Activated T-helper 1 cell treated with anti-CD3 and anti-CD28 coated beads, Interleukin-12 subunit alpha, Interleukin-12 subunit beta, Interleukin-2, Interleukin-4 antibody, amounts not matched to agents 30 ng/mL and 10 ng/mL and 1 ng/mL, durations not matched to agents 14 hours and 24 hours and 36 hours (primary cell): Measurements from ENCODE around the gene DSG3. TPM values are rescaled to one million over a fixed set of nuclear protein-coding genes. Genes with fewer than 3 reads are reported as not detected.
"Not testable (repeated sequence)": the region's sequence is repeated elsewhere in the genome, so short reads cannot be mapped to it uniquely, and the experiment has no call there.

ENCODE experiments used
- DNase-seq: peaks from one replicate; pipeline ENCODE4 v3.0.0; 2021; ENCODE audit warnings: low spot score
- H3K27ac Mint-ChIP-seq: one replicate; pipeline ENCODE4 v1.8.0; 2021; ENCODE audit warnings: mild to moderate bottlenecking, mixed read lengths
- H3K27me3 Mint-ChIP-seq: one replicate; pipeline ENCODE4 v1.8.0; 2022; ENCODE audit warnings: mild to moderate bottlenecking, moderate library complexity, mixed read lengths; ENCODE audit not compliant: insufficient read depth
- H3K36me3 Mint-ChIP-seq: one replicate; pipeline ENCODE4 v1.8.0; 2021; ENCODE audit warnings: low read depth, mixed read lengths
- H3K4me1 Mint-ChIP-seq: one replicate; pipeline ENCODE4 v1.8.0; 2021; ENCODE audit warnings: low read depth, mixed read lengths
- H3K4me3 Mint-ChIP-seq: one replicate; pipeline ENCODE4 v1.8.0; 2021; ENCODE audit warnings: mild to moderate bottlenecking, moderate library complexity, mixed read lengths
- H3K9me3 Mint-ChIP-seq: one replicate; pipeline ENCODE4 v1.8.0; 2021; ENCODE audit warnings: mixed read lengths
- intact Hi-C: fragments of 100-400 bp; cut with micrococcal nuclease; formaldehyde crosslinking; loops from one replicate; pipeline ENCODE4 v1.15.1; 2024
- total RNA-seq: library from RNA; stranded (reverse); gene quantifications from 2 replicates; pipeline ENCODE4 v1.2.3, GENCODE V29; 2022

Gene DSG3
- total RNA-seq, 1 donor from 2014 or later, result not detected

DNA sequence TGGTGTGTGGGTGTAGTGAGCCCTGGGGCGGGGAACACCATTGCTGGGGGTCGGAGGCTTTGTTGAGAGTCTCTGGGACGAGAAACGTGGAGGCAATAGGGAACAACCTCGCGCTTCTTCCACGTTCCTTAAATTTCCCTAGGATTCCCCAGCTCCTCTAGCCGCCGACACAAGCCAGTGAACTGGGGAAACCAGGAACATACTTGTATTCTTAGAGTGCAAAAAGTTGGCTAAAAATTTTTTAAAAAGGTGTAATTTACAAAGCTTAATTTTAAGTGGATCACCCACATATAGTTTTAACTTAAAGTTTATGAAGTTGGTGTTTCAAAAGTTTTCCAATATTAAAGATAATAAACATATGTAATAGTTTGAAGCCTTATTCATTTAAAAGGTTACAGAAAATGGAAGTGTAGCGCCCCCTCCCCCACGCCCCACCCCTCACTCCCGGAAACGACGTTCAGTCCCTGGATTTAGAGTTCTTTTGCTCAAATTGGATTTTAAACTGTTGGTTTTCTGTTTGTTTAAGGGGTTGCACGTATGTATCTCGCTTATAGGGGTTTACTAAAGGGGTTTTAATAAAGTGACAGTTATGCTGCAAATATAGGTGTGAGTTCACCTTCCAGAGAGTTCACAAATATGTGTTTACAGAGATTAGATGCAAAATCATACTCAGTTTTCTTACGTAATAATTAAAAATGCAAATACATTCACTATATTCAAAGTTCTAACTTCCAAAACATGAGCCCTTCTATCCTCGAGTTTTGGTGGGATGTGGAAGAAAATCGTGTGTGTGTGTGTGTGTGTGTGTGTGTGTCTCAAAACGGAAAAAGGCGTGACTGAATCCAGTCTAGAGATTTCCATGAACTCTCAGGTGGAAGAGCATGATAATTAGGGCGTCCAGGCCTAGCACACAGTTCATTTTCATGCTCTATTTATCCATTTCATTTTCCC lies 51.3 kb downstream of the DSG3 start:
- Mint-ChIP-seq H3K4me3 (peak overlapping the region; percentile 75), H3K27ac (no peak overlapping the region), H3K27me3 (peaks cover 41% of the 10 kb centered on the region), H3K36me3 (no peaks in the 10 kb centered on the region), H3K4me1 (no peaks in the 10 kb centered on the region), H3K9me3 (no peaks in the 10 kb centered on the region)
- no peak for DNase-seq
- intact Hi-C loops, result no loop called here

DNA sequence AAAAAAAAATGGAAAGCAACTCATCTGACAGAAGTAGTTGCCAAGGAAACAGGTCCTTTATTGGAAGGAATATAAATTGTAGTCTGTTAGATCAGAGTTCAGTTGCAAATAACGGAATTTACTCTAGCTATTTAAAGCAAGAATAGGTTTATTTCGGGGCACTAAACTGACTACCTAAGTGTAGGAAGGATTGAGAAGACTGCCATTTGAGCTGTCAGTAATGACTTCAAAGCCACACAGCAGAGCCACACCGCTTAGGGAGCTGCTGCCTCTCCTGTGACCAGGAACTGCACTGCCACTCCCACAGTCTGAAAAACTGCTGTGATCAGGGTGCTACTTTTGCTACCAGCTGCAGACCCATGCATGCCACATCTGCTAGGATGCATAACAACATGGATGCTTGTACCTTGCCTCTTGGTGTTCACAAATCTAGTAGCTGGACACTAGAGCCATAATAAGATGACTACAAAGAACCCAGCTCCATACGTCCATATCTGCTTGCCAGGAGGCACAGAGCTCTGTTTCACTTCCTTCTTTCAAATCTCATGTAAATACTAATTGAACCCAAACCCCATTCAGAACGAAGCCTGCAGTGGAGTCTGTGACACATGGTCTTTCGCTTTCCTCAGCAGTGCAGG lies 52.6 kb downstream of the DSG3 start:
- Mint-ChIP-seq H3K27me3 (peaks cover 34% of the 10 kb centered on the region), H3K9me3 (no peaks in the 10 kb centered on the region), H3K36me3 (no peaks in the 10 kb centered on the region), H3K4me3 (no peak overlapping the region), H3K4me1 (no peaks in the 10 kb centered on the region), H3K27ac (no peak overlapping the region)
- no peak for DNase-seq
- intact Hi-C loops, result no loop called here

GRCh38 chr18:31503011-31503410 lies 55.5 kb downstream of the DSG3 start:
- intact Hi-C loops, result no loop called here
- Mint-ChIP-seq H3K27me3 (peaks cover 20% of the 10 kb centered on the region), H3K27ac (no peak overlapping the region), H3K4me1 (no peaks in the 10 kb centered on the region), H3K4me3 (no peak overlapping the region), H3K9me3 (no peaks in the 10 kb centered on the region), H3K36me3 (no peaks in the 10 kb centered on the region)
- DNase-seq, result no peak

DNA sequence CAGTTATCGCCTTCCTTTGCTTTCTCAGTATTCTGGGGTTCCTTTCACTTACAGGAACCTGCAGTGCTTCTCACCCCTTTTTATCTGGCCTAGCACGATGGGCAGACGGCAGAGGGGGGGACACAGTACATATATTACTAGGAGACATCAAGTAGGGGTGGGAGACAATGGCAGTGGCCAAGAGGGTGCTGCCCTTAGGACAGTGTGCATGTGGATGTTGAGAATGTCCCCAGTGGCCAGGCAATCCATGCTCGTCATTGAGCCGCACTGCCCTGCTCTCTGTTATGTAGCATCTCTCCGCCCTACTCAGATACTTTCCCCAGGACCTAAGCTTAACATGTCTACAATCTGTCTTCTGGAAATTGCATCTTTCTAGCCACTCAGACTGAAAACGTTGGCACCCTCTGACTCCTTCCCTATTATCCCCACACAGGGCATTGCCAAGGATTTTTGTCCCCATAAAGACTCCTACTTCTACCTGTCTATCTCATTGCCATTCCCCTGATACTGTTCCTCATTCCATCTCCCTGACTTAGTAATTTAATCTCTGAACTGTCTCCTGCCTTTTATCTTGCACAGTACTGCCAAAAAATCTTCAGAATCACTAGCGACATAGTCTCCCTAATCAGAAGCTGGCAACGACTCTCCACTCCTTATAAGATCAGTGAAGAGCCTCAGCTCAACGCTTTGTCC lies 57.1 kb downstream of the DSG3 start:
- no peaks in the 10 kb centered on the region for H3K4me1 Mint-ChIP-seq
- H3K27me3 Mint-ChIP-seq, result peaks cover 7% of the 10 kb centered on the region
- intact Hi-C loops, result no loop called here
- no peaks in the 10 kb centered on the region for H3K36me3 Mint-ChIP-seq
- no peaks in the 10 kb centered on the region for H3K9me3 Mint-ChIP-seq
- no peak overlapping the region for H3K27ac Mint-ChIP-seq
- no peak overlapping the region for H3K4me3 Mint-ChIP-seq
- no peak for DNase-seq

DNA sequence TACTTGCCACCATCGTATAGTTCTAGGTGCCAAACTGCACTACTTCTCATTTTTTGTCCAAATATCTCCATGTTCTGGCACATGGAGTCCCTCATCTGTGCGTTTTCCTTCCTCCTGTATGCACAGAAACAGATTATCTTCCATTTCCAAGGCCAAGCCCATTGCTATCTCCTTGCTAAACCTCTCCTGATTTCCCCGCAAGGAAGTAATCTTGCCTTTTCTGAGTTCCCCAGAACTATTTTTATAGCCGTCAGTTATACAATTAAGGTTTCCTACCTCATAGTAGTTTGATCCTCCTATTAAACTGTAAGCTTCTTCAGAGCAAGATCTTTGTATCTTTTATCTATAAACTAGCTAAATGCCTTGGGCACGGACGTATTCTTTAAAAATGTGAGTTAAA lies 57.6 kb downstream of the DSG3 start:
- intact Hi-C loops, result no loop called here
- no peak for DNase-seq
- H3K4me3 Mint-ChIP-seq, result no peak overlapping the region
- no peaks in the 10 kb centered on the region for H3K4me1 Mint-ChIP-seq
- no peak overlapping the region for H3K27ac Mint-ChIP-seq
- H3K9me3 Mint-ChIP-seq, result no peaks in the 10 kb centered on the region
- H3K36me3 Mint-ChIP-seq, result no peaks in the 10 kb centered on the region
- peaks cover 6% of the 10 kb centered on the region for H3K27me3 Mint-ChIP-seq

GRCh38 chr18:31506024-31506742 lies 58.6 kb downstream of the DSG3 start:
- Mint-ChIP-seq H3K4me1 (no peaks in the 10 kb centered on the region), H3K9me3 (no peaks in the 10 kb centered on the region), H3K27me3 (peaks cover 3% of the 10 kb centered on the region), H3K36me3 (no peaks in the 10 kb centered on the region), H3K4me3 (no peak overlapping the region), H3K27ac (no peak overlapping the region)
- DNase-seq, result no peak
- intact Hi-C loops, result no loop called here

- DNase-seq, H3K9me3 Mint-ChIP-seq, H3K27ac Mint-ChIP-seq, H3K27me3 Mint-ChIP-seq, intact Hi-C loops, H3K4me1 Mint-ChIP-seq, H3K36me3 Mint-ChIP-seq, H3K4me3 Mint-ChIP-seq: not testable (repeated sequence)
These were observed 59.6 kb downstream of the DSG3 start for GRCh38 chr18:31507124-31507523.

DNA sequence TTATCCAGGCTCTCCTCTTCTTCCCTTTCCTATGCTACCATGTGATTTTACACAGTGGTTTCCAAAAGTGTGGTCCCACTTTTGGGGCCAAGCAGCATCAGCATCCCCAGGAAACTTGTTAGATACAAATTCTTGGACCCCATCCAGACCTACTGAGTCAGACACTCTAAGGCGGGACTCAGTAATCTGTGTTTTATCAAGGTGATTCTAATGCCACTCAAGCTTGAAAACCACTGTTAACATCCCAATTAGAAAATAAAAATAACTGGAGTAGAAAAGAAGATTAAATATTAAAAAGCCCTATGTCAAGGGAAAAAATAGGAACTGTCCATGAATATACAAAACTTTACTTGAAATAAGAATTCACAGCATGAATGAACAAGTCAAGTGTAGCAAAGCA lies 61.2 kb downstream of the DSG3 start:
- no peak overlapping the region for H3K4me3 Mint-ChIP-seq
- no peaks in the 10 kb centered on the region for H3K36me3 Mint-ChIP-seq
- DNase-seq, result no peak
- no peaks in the 10 kb centered on the region for H3K4me1 Mint-ChIP-seq
- intact Hi-C loops, result no loop called here
- H3K9me3 Mint-ChIP-seq, result no peaks in the 10 kb centered on the region
- peaks cover 2% of the 10 kb centered on the region for H3K27me3 Mint-ChIP-seq
- H3K27ac Mint-ChIP-seq, result no peak overlapping the region

- Mint-ChIP-seq H3K4me3 (no peak overlapping the region), H3K36me3 (no peaks in the 10 kb centered on the region), H3K27me3 (peaks cover 2% of the 10 kb centered on the region), H3K27ac (no peak overlapping the region), H3K4me1 (no peaks in the 10 kb centered on the region), H3K9me3 (no peaks in the 10 kb centered on the region)
- intact Hi-C loops, result no loop called here
- no peak for DNase-seq
These were observed 62.0 kb downstream of the DSG3 start for GRCh38 chr18:31509571-31509970.

DNA sequence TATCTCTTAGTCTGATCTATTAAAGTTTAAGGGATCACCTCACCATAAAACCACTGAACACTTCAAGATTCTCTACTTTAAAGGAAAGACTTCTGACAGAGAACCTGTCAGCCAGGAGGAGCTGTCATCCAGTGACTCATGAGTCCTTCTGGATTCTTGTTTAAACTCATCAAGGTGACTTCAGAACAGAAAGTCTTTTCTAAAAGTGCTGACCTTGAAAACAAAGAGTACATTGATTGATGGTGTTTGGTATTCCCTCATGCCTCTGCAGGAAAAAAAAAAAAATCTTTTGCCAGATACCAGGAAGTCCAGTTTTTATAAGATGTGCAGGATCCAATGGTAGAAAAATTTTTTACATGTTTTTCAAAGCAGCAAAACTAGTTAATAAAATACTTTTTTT lies 62.8 kb downstream of the DSG3 start:
- Mint-ChIP-seq H3K9me3 (no peaks in the 10 kb centered on the region), H3K27me3 (peaks cover 2% of the 10 kb centered on the region), H3K4me1 (no peaks in the 10 kb centered on the region), H3K27ac (no peak overlapping the region), H3K4me3 (no peak overlapping the region), H3K36me3 (no peaks in the 10 kb centered on the region)
- no peak for DNase-seq
- intact Hi-C loops, result no loop called here

DNA sequence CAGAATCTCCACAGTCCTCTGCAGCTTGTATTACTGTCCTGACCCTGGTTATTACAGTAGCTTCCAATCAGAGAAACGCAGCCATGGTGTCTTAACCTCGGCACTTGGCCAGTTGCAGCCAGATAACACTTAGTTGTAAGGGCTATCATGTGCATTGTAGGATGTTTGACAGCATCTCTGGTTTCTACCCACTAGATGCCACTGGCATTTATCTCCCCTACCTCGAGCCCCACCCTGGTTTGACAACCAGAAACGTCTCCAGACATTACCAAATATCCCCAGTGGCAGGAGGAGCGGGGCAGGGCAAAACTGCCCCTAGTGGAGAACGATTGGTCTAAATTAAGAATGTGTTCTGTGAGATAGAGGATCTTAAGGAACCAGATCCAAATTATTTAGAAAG lies 63.6 kb downstream of the DSG3 start:
- H3K36me3 Mint-ChIP-seq, result no peaks in the 10 kb centered on the region
- H3K4me3 Mint-ChIP-seq, result no peak overlapping the region
- H3K27me3 Mint-ChIP-seq, result peaks cover 2% of the 10 kb centered on the region
- H3K4me1 Mint-ChIP-seq, result no peaks in the 10 kb centered on the region
- H3K27ac Mint-ChIP-seq, result no peak overlapping the region
- DNase-seq, result no peak
- intact Hi-C loops, result no loop called here
- H3K9me3 Mint-ChIP-seq, result no peaks in the 10 kb centered on the region

DNA sequence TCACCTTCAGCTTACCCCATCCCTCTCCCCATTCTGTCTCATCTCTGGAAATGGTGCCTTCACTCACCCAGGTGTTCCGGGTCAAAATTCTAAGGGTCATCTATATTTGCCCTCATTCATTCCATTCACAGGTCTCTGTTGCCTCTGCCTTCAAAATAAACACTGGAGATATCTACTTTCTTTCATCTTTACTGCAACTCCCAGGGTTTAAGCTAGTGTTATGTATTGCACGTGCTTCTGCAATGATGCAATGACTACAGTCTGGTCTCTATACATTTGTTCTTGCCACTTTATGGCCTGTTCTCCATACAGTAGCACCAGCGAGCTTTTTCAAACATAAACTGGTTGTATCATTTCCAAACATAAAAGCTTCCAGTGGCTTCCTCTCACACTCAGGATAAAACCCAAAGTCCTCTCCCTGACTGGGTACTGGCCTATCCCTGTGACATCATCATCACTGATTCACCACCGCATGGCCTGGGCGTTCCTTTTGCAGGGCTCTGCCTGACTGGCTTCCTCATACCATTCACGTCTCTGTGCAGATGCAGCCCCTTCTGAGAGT lies 64.7 kb downstream of the DSG3 start:
- intact Hi-C loops, result no loop called here
- H3K4me1 Mint-ChIP-seq, result no peaks in the 10 kb centered on the region
- DNase-seq, result no peak
- H3K27ac Mint-ChIP-seq, result no peak overlapping the region
- H3K4me3 Mint-ChIP-seq, result no peak overlapping the region
- no peaks in the 10 kb centered on the region for H3K9me3 Mint-ChIP-seq
- H3K36me3 Mint-ChIP-seq, result no peaks in the 10 kb centered on the region
- H3K27me3 Mint-ChIP-seq, result peaks cover 2% of the 10 kb centered on the region
